Bronchial epithelial cell (primary cell): Measurements from ENCODE around the gene MS4A10. TPM values are rescaled to one million over a fixed set of nuclear protein-coding genes. Genes with fewer than 3 reads are reported as not detected.

Experiments used
- DNase-seq: peaks from one replicate; pipeline ENCODE4 v3.0.0-alpha.2; 2010; ENCODE audit warnings: low read depth
- FAIRE-seq: peaks from 2 replicates; lab custom pipeline; 2011; peaks lifted over from hg19 to GRCh38; lab: Jason Lieb, UNC
- H3K27me3 ChIP-seq: 2 replicates; pipeline ENCODE4 v1.5.1; 2011; ENCODE audit warnings: low read length; ENCODE audit not compliant: control insufficient read depth, insufficient read depth
- H3K36me3 ChIP-seq: 2 replicates; pipeline ENCODE4 v1.5.1; 2011; ENCODE audit warnings: low read length; ENCODE audit not compliant: control insufficient read depth, insufficient read depth
- H3K4me3 ChIP-seq: 2 replicates; pipeline ENCODE4 v1.5.1; 2011; ENCODE audit warnings: mild to moderate bottlenecking, low read depth, low read length, control low read depth
- CTCF ChIP-seq: IDR thresholded peaks from 2 replicates; pipeline ENCODE4 v1.5.1; 2011; ENCODE audit warnings: mild to moderate bottlenecking, moderate library complexity, low read length, control low read depth, inconsistent platforms; ENCODE audit not compliant: insufficient read depth, severe bottlenecking
- total RNA-seq: library from RNA; depleted of rRNA; stranded (reverse); fragments of >200 nt; gene quantifications from 2 replicates; pipeline ENCODE4 v1.2.1, GENCODE V29; 2014

MS4A10 gene
- total RNA-seq, 1 donor from 2014 or later = not detected

GRCh38 chr11:60762851-60763691, 22.1 kb upstream of the MS4A10 start:
- Histone ChIP-seq H3K27me3 (no peaks in the 10 kb centered on the region), H3K4me3 (no peak overlapping the region), H3K36me3 (no peaks in the 10 kb centered on the region)
- no peak for DNase-seq
- peak; percentile 40 for TF ChIP-seq CTCF
- FAIRE-seq = no peak

- H3K36me3 ChIP-seq = no peaks in the 10 kb centered on the region
- no peak overlapping the region for H3K4me3 ChIP-seq
- FAIRE-seq (no peak), DNase-seq (no peak)
- no peak for TF ChIP-seq CTCF
- no peaks in the 10 kb centered on the region for H3K27me3 ChIP-seq
These were observed 21.3 kb upstream of the MS4A10 start for GRCh38 chr11:60763692-60764369.

- Histone ChIP-seq H3K36me3 (no peaks in the 10 kb centered on the region), H3K4me3 (no peak overlapping the region), H3K27me3 (no peaks in the 10 kb centered on the region)
- DNase-seq (no peak), FAIRE-seq (no peak)
- TF ChIP-seq CTCF = no peak
These were observed 20.3 kb upstream of the MS4A10 start for GRCh38 chr11:60764879-60765278.

GRCh38 chr11:60765355-60765754, 19.8 kb upstream of the MS4A10 start:
- DNase-seq (no peak), FAIRE-seq (no peak)
- Histone ChIP-seq H3K4me3 (no peak overlapping the region), H3K27me3 (no peaks in the 10 kb centered on the region), H3K36me3 (no peaks in the 10 kb centered on the region)
- TF ChIP-seq CTCF = no peak

- Histone ChIP-seq H3K4me3 (no peak overlapping the region), H3K27me3 (no peaks in the 10 kb centered on the region), H3K36me3 (no peaks in the 10 kb centered on the region)
- DNase-seq (no peak), FAIRE-seq (no peak)
- no peak for TF ChIP-seq CTCF
These were observed 18.6 kb upstream of the MS4A10 start for GRCh38 chr11:60766547-60766946.
